H9 (cell line): Measurements from ENCODE around the gene HAUS6. TPM values are rescaled to one million over a fixed set of nuclear protein-coding genes. Genes with fewer than 3 reads are reported as not detected.

ENCODE experiments used
- DNase-seq: peaks from one replicate; pipeline ENCODE4 v3.0.0-alpha.2; 2017
- H2AFZ ChIP-seq: one replicate; pipeline ENCODE4 v1.6.1; 2013; ENCODE audit warnings: mild to moderate bottlenecking, low read length, control low read depth, moderate library complexity
- H2AK5ac ChIP-seq: 2 replicates; pipeline ENCODE4 v1.6.1; 2013; ENCODE audit warnings: low read length, control low read depth, mixed read lengths; ENCODE audit not compliant: insufficient read length
- H2BK120ac ChIP-seq: one replicate; pipeline ENCODE4 v1.6.1; 2013; ENCODE audit warnings: low read depth, mild to moderate bottlenecking, low read length, control low read depth, inconsistent platforms; ENCODE audit not compliant: poor library complexity, severe bottlenecking
- H2BK12ac ChIP-seq: 2 replicates; pipeline ENCODE4 v1.6.1; 2013; ENCODE audit warnings: low read length, control low read depth, mixed read lengths, low read depth; ENCODE audit not compliant: insufficient read length
- H2BK15ac ChIP-seq: 2 replicates; pipeline ENCODE4 v1.6.1; 2013; ENCODE audit warnings: low read depth, low read length, control low read depth
- H2BK20ac ChIP-seq: one replicate; pipeline ENCODE4 v1.6.1; 2013; ENCODE audit warnings: low read depth, mild to moderate bottlenecking, low read length, control low read depth, inconsistent platforms; ENCODE audit not compliant: poor library complexity, severe bottlenecking
- H2BK5ac ChIP-seq: 2 replicates; pipeline ENCODE4 v1.6.1; 2013; ENCODE audit warnings: low read length, control low read depth, mixed read lengths; ENCODE audit not compliant: insufficient read length
- H3K14ac ChIP-seq: 2 replicates; pipeline ENCODE4 v1.6.1; 2013; ENCODE audit warnings: low read length, control low read depth; ENCODE audit not compliant: insufficient read depth
- H3K18ac ChIP-seq: 2 replicates; pipeline ENCODE4 v1.6.1; 2013; ENCODE audit warnings: low read depth, mild to moderate bottlenecking, mixed read lengths, low read length, control low read depth; ENCODE audit not compliant: insufficient read length
- H3K23ac ChIP-seq: 2 replicates; pipeline ENCODE4 v1.6.1; 2013; ENCODE audit warnings: low read length, control low read depth, mixed read lengths, low read depth; ENCODE audit not compliant: insufficient read length
- H3K23me2 ChIP-seq: 2 replicates; pipeline ENCODE4 v1.6.1; 2013; ENCODE audit warnings: low read depth, mild to moderate bottlenecking, mixed read lengths, low read length, control low read depth; ENCODE audit not compliant: insufficient read length, poor library complexity, severe bottlenecking
- H3K27ac ChIP-seq: 2 replicates; pipeline ENCODE4 v1.5.1; 2013; ENCODE audit warnings: low read length, control low read depth, mixed read lengths, low read depth; ENCODE audit not compliant: insufficient read length
- H3K27me3 ChIP-seq: 2 replicates; pipeline ENCODE4 v1.6.1; 2013; ENCODE audit warnings: low read length, control low read depth, inconsistent platforms; ENCODE audit not compliant: insufficient read depth
- H3K4ac ChIP-seq: 2 replicates; pipeline ENCODE4 v1.6.1; 2013; ENCODE audit warnings: low read depth, mild to moderate bottlenecking, control low read depth, inconsistent platforms, low read length, moderate library complexity
- H3K4me1 ChIP-seq: 2 replicates; pipeline ENCODE4 v1.6.1; 2013; ENCODE audit warnings: low read length, control low read depth, inconsistent platforms; ENCODE audit not compliant: insufficient read depth
- H3K4me2 ChIP-seq: 2 replicates; pipeline ENCODE4 v1.6.1; 2013; ENCODE audit warnings: low read length, control low read depth, mixed read lengths; ENCODE audit not compliant: insufficient read length, insufficient read depth
- H3K56ac ChIP-seq: 2 replicates; pipeline ENCODE4 v1.6.1; 2013; ENCODE audit warnings: low read depth, mild to moderate bottlenecking, mixed read lengths, low read length, control low read depth; ENCODE audit not compliant: insufficient read length
- H3K79me1 ChIP-seq: 2 replicates; pipeline ENCODE4 v1.6.1; 2013; ENCODE audit warnings: low read depth, mild to moderate bottlenecking, moderate library complexity, low read length, control low read depth, inconsistent platforms; ENCODE audit not compliant: insufficient read depth, poor library complexity, severe bottlenecking
- H3K79me2 ChIP-seq: 2 replicates; pipeline ENCODE4 v1.6.1; 2013; ENCODE audit warnings: low read length, control low read depth, inconsistent platforms; ENCODE audit not compliant: insufficient read depth
- H3K9ac ChIP-seq: 2 replicates; pipeline ENCODE4 v1.6.1; 2013; ENCODE audit warnings: low read length, control low read depth, mixed read lengths; ENCODE audit not compliant: insufficient read length; ENCODE audit errors: extremely low read depth
- H3K9me3 ChIP-seq: one replicate; pipeline ENCODE4 v1.6.1; 2013; ENCODE audit warnings: low read depth, low read length, inconsistent platforms; ENCODE audit not compliant: control insufficient read depth
- H3T11ph ChIP-seq: one replicate; pipeline ENCODE4 v1.6.1; 2013; ENCODE audit warnings: mild to moderate bottlenecking, low read length, control low read depth, inconsistent platforms
- H4K20me1 ChIP-seq: one replicate; pipeline ENCODE4 v1.6.1; 2013; ENCODE audit not compliant: control insufficient read depth, insufficient read length, insufficient read depth
- H4K5ac ChIP-seq: 2 replicates; pipeline ENCODE4 v1.6.1; 2013; ENCODE audit warnings: low read depth, mild to moderate bottlenecking, mixed read lengths, low read length, control low read depth; ENCODE audit not compliant: insufficient read length
- H4K8ac ChIP-seq: replicated peaks from 2 replicates; pipeline ENCODE4 v1.6.1; 2013; ENCODE audit warnings: low read length, control low read depth, mixed read lengths, low read depth; ENCODE audit not compliant: insufficient read length
- H4K91ac ChIP-seq: 2 replicates; pipeline ENCODE4 v1.6.1; 2013; ENCODE audit warnings: low read depth, mild to moderate bottlenecking, moderate library complexity, mixed read lengths, low read length, control low read depth; ENCODE audit not compliant: insufficient read length
- H3K27ac Mint-ChIP-seq, 3 experiments: 2 replicates in 2 of 3; 3 replicates in 1 of 3; pipeline ENCODE4 v1.8.0; 2020 to 2021; ENCODE audit warnings: mixed read lengths in 3 of 3, mild to moderate bottlenecking in 1 of 3, moderate library complexity in 1 of 3
- H3K27me3 Mint-ChIP-seq: 2 replicates; pipeline ENCODE4 v1.8.0; 2021; ENCODE audit warnings: low read depth, mild to moderate bottlenecking, moderate library complexity, mixed read lengths
- H3K36me3 Mint-ChIP-seq, 3 experiments: 2 replicates in 2 of 3; 3 replicates in 1 of 3; pipeline ENCODE4 v1.8.0; 2020 to 2021; ENCODE audit warnings: low read depth in 3 of 3, mixed read lengths in 3 of 3; ENCODE audit not compliant: insufficient read depth in 1 of 3
- H3K4me1 Mint-ChIP-seq, 2 experiments: 2 replicates each; pipeline ENCODE4 v1.8.0; 2020; ENCODE audit warnings: mixed read lengths in 2 of 2
- H3K4me3 Mint-ChIP-seq, 2 experiments: 2 replicates in 1 of 2; 3 replicates in 1 of 2; pipeline ENCODE4 v1.8.0; 2020 to 2021; ENCODE audit warnings: mild to moderate bottlenecking in 2 of 2, mixed read lengths in 2 of 2, moderate library complexity in 1 of 2
- H3K9me3 Mint-ChIP-seq, 2 experiments: 2 replicates in 1 of 2; 3 replicates in 1 of 2; pipeline ENCODE4 v1.8.0; 2020; ENCODE audit warnings: mild to moderate bottlenecking in 2 of 2, mixed read lengths in 2 of 2, moderate library complexity in 1 of 2
- WGBS: extraction: QIAGEN DNeasy Blood & Tissue Kit; methylation state at CpG from one replicate; pipeline ENCODE4 v1.1.7; 2013; ENCODE audit warnings: missing lambda C conversion rate, low lambda C conversion rate, mixed read lengths; ENCODE audit not compliant: insufficient read length; ENCODE audit errors: extremely low coverage; 5-methylcytosine and 5-hydroxymethylcytosine counted together
- total RNA-seq: library from RNA; stranded (reverse); gene quantifications from 2 replicates; pipeline ENCODE4 v1.2.1, GENCODE V29; 2021
- TF ChIP-seq, protein P1 (sequence below): fragments of 200-600 bp; sonication (generic); conservative IDR thresholded peaks from 3 replicates; pipeline ENCODE4 v1.8.0; 2021; ENCODE audit warnings: antibody characterized with exemption, mild to moderate bottlenecking

The HAUS6 gene
- total RNA-seq, 1 experiment from 2014 or later: 42.3 TPM

DNA sequence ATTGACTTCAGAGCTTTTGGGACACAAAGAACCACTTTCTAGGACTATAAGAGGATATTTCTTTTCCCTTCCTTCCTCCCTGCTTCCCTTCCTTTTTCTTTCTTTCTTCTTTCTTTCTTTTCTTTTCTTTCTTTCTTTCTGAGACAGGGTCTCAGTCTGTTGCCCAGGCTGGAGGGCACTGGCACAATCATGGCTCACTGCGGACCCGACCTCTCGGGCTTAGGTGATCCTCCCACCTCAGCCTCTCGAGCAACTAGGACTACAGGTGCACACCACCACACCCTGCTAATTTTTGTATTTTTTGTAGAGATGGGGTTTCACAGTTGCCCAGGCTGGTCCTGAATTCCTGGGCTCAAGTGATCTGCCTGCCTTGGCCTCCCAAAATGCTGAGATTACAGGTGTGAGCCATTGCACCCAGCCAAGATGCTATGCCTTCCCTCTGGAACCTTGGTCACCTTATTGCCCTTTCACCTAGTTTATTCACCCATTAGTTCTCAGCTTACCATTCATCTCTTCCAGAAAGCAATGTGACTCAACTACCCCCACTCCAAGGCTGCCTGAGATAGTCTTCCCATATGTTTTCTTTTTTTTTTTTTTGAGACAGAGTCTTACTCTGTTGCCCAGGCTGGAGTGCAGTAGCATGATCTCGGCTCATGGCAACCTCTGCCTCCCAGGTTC is 14.5 kb upstream of the HAUS6 start:
- peak overlapping the region in 2 of 3 experiments; percentile 43 to 85; a peak in 2 of 7 replicates for H3K27ac Mint-ChIP-seq
- no CpG with 5 or more reads among the region's 5 CpGs for WGBS
- H3K23ac ChIP-seq: no peak overlapping the region

More for the DNA sequence above, 14.5 kb upstream of the HAUS6 start:
- peaks cover 48 to 79% (median 69%) of the 10 kb centered on the region in 3 experiments; a peak in 6 of 7 replicates for H3K36me3 Mint-ChIP-seq
- H2BK20ac ChIP-seq: no peak overlapping the region
- H3K79me1 ChIP-seq: no peaks in the 10 kb centered on the region
- H3K14ac ChIP-seq: no peak overlapping the region
- H3T11ph ChIP-seq: no peak overlapping the region
- H3K4me1 ChIP-seq: no peaks in the 10 kb centered on the region; the same call in 1 of the 2 replicates
- no peak overlapping the region for H2BK120ac ChIP-seq
- no peak overlapping the region for H2BK5ac ChIP-seq
- no peak overlapping the region for H4K8ac ChIP-seq
- H3K27me3 ChIP-seq: no peaks in the 10 kb centered on the region
- no peaks in the 10 kb centered on the region for H3K9me3 ChIP-seq
- TF ChIP-seq, protein P1, sequence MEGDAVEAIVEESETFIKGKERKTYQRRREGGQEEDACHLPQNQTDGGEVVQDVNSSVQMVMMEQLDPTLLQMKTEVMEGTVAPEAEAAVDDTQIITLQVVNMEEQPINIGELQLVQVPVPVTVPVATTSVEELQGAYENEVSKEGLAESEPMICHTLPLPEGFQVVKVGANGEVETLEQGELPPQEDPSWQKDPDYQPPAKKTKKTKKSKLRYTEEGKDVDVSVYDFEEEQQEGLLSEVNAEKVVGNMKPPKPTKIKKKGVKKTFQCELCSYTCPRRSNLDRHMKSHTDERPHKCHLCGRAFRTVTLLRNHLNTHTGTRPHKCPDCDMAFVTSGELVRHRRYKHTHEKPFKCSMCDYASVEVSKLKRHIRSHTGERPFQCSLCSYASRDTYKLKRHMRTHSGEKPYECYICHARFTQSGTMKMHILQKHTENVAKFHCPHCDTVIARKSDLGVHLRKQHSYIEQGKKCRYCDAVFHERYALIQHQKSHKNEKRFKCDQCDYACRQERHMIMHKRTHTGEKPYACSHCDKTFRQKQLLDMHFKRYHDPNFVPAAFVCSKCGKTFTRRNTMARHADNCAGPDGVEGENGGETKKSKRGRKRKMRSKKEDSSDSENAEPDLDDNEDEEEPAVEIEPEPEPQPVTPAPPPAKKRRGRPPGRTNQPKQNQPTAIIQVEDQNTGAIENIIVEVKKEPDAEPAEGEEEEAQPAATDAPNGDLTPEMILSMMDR: no peak
- H3K27me3 Mint-ChIP-seq: no peaks in the 10 kb centered on the region
- no peak overlapping the region for H4K5ac ChIP-seq
- H2BK15ac ChIP-seq: no peak overlapping the region
- H3K4me1 Mint-ChIP-seq: peaks cover 13 to 14% of the 10 kb centered on the region in 2 experiments
- H3K9me3 Mint-ChIP-seq: no peaks in the 10 kb centered on the region
- no peaks in the 10 kb centered on the region for H4K20me1 ChIP-seq
- H3K56ac ChIP-seq: no peak overlapping the region
- H2AK5ac ChIP-seq: no peak overlapping the region
- no peak overlapping the region for H3K4me3 Mint-ChIP-seq
- H3K23me2 ChIP-seq: no peaks in the 10 kb centered on the region
- no peak overlapping the region for H3K4me2 ChIP-seq
- no peak overlapping the region for H3K27ac ChIP-seq
- H2BK12ac ChIP-seq: no peak overlapping the region
- no peaks in the 10 kb centered on the region for H3K79me2 ChIP-seq
- no peak overlapping the region for H3K9ac ChIP-seq
- no peak overlapping the region for H3K18ac ChIP-seq
- H4K91ac ChIP-seq: no peak overlapping the region
- no peak for DNase-seq
- H3K4ac ChIP-seq: no peak overlapping the region
- no peak overlapping the region for H2AFZ ChIP-seq
